C4-2B (cell line): ENCODE results near the gene C10orf95.

Experiments
- CTCF ChIP-seq: fragments of 450-650 bp; conservative IDR thresholded peaks from 2 replicates; pipeline ENCODE4 v1.5.1; 2017; ENCODE audit warnings: mild to moderate bottlenecking
- ZFX ChIP-seq: fragments of 450-650 bp; IDR thresholded peaks from 2 replicates; pipeline ENCODE4 v1.6.1; 2017

- TF ChIP-seq CTCF (no peak), ZFX (no peak)
Measured at GRCh38 chr10:102403115-102403514, 48.2 kb downstream of the C10orf95 start.
